ENCODE measurements around the gene ZNF799.
"Not testable (repeated sequence)": the region's sequence is repeated elsewhere in the genome, so short reads cannot be mapped to it uniquely, and the experiment has no call there.

ZNF799 gene

DNA sequence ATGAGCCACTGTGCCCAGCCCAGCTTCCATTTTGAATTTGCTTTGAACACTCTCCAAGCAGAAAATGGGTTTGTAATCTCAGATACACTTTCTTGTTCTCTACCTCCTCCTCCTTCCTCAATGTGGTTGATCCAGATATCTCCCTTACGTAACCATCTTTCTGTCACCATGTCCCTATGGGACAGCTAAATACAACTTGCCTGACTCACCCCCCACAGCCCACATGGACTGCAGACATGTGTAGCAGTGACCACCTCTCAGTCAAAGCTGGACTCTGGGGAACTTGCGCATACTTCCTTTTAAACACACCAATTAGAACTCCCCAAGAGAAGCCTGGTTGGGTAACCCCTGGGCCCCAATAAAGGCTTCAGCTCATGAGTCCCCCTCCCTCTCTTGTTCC lies 10.8 kb upstream of the ZNF799 start:
- Histone ChIP-seq H3K4me1 (no peaks in the 10 kb centered on the region), H4K20me1 (no peaks in the 10 kb centered on the region), H3K9me3 (peaks cover 58% of the 10 kb centered on the region), H3K4me3 (no peak overlapping the region), H3K27me3 (no peaks in the 10 kb centered on the region), H3K36me3 (peaks cover 20% of the 10 kb centered on the region), H3K4me2 (no peak overlapping the region), H3K9ac (no peak overlapping the region), H3K27ac (no peak overlapping the region)
- no peak for TF ChIP-seq Cebpa-rat (IDR thresholded peaks at IDR 0.05)

DNA sequence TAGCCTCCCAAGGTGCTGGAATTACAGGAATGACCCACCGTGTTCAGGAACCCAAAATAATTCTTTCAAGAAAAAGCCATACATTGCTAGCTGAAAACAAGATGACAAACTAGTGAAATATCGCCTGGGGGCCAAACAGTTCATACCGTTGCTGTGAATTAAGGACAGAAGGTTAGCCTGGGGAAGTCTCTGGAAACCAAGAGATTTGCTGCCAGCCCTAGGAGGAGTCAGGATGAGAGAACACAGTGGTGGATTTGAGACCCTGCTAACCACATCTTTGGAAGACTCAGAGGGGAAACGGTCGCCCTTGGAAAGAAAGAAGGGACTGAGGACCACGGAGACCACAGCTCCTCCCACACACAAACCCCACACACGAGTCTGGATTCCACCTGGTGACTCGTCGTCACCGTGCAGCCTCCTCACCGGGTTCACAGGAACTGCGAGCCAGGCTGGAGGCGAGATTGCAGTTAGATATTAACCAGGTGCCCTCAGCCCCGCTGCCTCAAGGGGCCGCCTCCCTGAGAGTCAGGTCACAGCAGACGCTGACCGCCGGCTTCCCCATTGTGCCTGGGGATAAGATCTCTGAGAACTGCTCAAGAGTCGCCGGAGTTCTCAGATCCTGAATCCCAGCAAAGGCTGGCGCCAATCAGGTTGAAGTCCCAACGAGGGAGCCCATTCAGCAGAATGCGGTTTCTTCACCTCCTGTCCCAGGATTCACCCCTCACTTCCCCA lies 1.0 kb downstream of the ZNF799 start:
- Histone ChIP-seq H3K9ac (peak overlapping the region; percentile 77), H3K4me1 (peaks cover 18% of the 10 kb centered on the region), H4K20me1 (peaks cover 13% of the 10 kb centered on the region), H3K4me2 (peak overlapping the region; percentile 91), H3K4me3 (peak overlapping the region; percentile 79), H3K27ac (peak overlapping the region; percentile 72), H3K9me3 (peaks cover 34% of the 10 kb centered on the region)
- not testable (repeated sequence) for H3K27me3 ChIP-seq, H3K36me3 ChIP-seq

DNA sequence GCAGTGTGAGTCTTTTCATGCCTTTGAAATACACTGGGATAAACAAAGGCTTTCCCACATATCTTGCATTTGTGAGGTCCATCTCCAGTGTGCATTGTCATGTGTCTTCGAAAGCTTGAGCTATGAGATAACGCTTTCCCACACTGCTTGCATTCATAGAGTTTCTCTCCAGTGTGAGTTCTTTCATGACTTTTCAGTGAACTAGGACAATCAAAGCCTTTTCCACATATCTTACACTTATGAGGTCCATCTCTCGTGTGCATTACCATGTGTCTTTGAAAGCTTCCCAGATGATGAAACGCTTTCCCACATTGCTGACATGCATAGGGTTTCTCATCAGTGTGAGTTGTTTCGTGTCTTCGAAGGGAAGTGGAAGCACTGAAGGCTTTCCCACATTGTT lies 9.9 kb downstream of the ZNF799 start:
- not testable (repeated sequence) for H3K4me1 ChIP-seq, H3K27me3 ChIP-seq, H3K4me3 ChIP-seq, H3K4me2 ChIP-seq, H4K20me1 ChIP-seq, H3K9ac ChIP-seq, H3K27ac ChIP-seq
- peaks cover 73% of the 10 kb centered on the region for H3K9me3 ChIP-seq
- H3K36me3 ChIP-seq = peaks cover 45% of the 10 kb centered on the region

DNA sequence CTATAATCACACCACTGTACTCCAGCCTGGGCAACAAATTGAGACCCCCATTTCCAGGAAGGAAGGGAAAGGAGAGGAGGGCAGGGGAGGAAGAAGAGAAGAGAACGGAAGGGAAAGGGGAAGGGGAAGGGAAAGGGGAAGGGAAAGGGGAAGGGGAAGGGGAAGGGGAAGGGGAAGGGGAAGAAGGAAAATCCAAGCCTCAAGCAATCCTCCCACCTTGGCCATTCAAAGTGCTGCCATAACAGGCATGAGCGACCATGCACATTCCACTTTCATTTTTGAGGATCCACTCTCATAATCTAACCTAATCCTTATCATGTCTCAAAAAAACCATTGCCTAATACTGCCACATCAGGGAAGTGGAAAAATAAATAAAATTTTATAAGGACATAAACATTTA lies 14.7 kb downstream of the ZNF799 start:
- H3K9ac ChIP-seq, H3K4me3 ChIP-seq: not testable (repeated sequence)

DNA sequence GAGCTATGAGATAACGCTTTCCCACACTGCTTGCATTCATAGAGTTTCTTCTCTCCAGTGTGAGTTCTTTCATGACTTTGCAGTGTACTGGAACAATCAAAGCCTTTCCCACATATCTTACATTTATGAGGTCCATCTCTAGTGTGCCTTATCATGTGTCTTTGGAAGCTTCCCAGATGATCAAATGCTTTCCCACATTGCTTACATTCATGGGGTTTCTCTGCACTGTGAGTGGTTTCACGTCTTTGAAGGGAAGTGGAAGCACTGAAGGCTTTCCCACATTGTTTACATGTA lies 20.7 kb downstream of the ZNF799 start:
- H3K36me3 ChIP-seq = peaks cover 23% of the 10 kb centered on the region; the same call in 1 of the 2 replicates
- H3K4me1 ChIP-seq = no peaks in the 10 kb centered on the region
- H3K27me3 ChIP-seq = no peaks in the 10 kb centered on the region
- no peak overlapping the region for H3K4me3 ChIP-seq
- H4K20me1 ChIP-seq = no peaks in the 10 kb centered on the region
- no peak overlapping the region for H3K4me2 ChIP-seq
- TF ChIP-seq Cebpa-rat (IDR thresholded peaks at IDR 0.05) = no peak
- no peak overlapping the region for H3K9ac ChIP-seq
- no peak overlapping the region for H3K27ac ChIP-seq
- peaks cover 92% of the 10 kb centered on the region for H3K9me3 ChIP-seq

More for the DNA sequence above, 14.7 kb downstream of the ZNF799 start:
- Histone ChIP-seq H3K9me3 (peaks cover 81% of the 10 kb centered on the region), H3K36me3 (peaks cover 42% of the 10 kb centered on the region)
- H4K20me1 ChIP-seq, H3K27me3 ChIP-seq, H3K4me1 ChIP-seq, H3K4me2 ChIP-seq, H3K27ac ChIP-seq: not testable (repeated sequence)

GRCh38 chr19:12379732-12380443 lies 21.2 kb downstream of the ZNF799 start:
- Histone ChIP-seq H3K36me3 (peaks cover 23% of the 10 kb centered on the region; the same call in 1 of the 2 replicates), H3K9me3 (peaks cover 96% of the 10 kb centered on the region), H3K4me2 (no peak overlapping the region), H3K9ac (no peak overlapping the region), H3K4me3 (no peak overlapping the region), H3K27me3 (no peaks in the 10 kb centered on the region), H3K4me1 (no peaks in the 10 kb centered on the region), H3K27ac (no peak overlapping the region), H4K20me1 (no peaks in the 10 kb centered on the region)
- no peak for TF ChIP-seq Cebpa-rat (IDR thresholded peaks at IDR 0.05)

DNA sequence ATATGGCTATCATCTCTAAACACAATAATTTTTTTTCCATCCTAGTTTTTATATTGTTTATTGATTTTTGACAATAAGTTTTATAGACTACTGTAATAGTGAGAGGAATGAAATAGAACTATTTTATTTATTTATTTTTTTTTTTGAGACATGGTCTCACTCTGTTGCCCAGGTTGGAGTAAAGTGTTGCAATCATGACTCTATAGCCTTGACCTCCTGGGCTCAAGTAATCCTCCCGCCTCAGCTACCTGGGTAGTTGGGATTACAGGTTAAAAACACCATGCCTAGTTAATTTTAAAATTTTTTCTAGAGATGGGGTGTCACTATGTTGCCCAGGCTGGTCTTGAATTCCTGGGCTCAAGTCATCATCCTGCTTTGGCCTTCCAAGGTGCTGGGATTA lies 27.0 kb downstream of the ZNF799 start:
- Histone ChIP-seq H3K27ac (no peak overlapping the region), H4K20me1 (no peaks in the 10 kb centered on the region), H3K9ac (no peak overlapping the region), H3K4me3 (no peak overlapping the region), H3K4me2 (no peak overlapping the region), H3K9me3 (peaks cover 55% of the 10 kb centered on the region), H3K4me1 (no peaks in the 10 kb centered on the region), H3K27me3 (no peaks in the 10 kb centered on the region), H3K36me3 (no peaks in the 10 kb centered on the region)
- no peak for TF ChIP-seq Cebpa-rat (IDR thresholded peaks at IDR 0.05)

DNA sequence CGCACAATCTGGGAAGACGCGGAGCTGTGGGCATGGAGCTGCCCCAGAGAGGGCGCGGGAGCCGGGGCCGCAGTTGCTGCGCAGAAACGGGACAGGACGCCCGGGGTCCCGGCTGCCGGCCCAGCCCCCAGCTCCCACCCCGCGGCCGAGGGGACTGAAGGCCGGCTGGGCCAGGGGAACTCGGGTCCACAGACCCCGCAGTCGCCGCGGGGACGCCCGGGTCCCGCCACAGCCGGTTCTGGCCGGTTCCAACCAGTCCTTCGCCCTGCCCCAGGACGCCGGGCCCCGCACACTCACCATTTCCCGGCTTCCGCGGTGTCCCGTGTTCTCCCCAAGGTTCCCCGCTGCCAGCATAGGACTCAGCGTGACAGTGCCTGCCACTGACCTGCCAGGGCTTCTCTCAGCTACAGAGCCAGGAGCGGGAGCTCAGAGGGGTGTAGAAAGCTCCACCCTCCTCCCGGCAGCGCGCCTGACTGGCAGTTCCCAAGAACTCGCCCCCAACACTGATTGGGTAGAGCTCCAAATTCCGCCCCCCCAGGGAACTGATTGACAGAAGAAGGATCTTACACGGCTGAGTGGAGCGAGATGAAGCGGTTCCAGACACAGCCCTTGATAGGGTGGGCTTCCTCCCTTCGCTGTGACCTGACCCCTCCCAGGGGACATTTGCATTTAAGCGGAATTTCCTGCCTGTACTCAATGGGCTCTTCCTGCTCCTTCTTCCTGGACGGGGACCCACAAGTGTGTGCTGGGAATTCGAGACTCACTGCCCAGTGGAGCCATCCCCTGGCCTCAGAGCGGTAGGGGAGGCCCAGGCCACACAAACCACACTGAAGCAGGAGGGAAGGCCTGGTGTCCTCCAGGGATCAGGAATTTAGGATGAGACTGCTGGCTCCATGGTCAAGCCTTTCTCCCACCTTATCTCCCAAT lies 35.6 kb downstream of the ZNF799 start, which contains the start of gene ZNF442:
Gene ZNF442 (minus strand): TSS at position 448 of the 927 bp plus-strand sequence. CDS start 2,052 bp downstream, outside the sequence.
- peaks cover 27% of the 10 kb centered on the region for H3K4me1 ChIP-seq
- H3K9me3 ChIP-seq = peaks cover 33% of the 10 kb centered on the region
- H3K27ac ChIP-seq = peak within 1 kb of the TSS; percentile 78
- no peak for TF ChIP-seq Cebpa-rat (IDR thresholded peaks at IDR 0.05)
- H3K4me2 ChIP-seq = peak within 1 kb of the TSS; percentile 92
- no peaks in the 10 kb centered on the region for H3K27me3 ChIP-seq
- peak within 1 kb of the TSS; percentile 85 for H3K4me3 ChIP-seq
- H3K36me3 ChIP-seq = no peaks in the 10 kb centered on the region
- no peaks in the 10 kb centered on the region for H4K20me1 ChIP-seq
- H3K9ac ChIP-seq = peak within 1 kb of the TSS; percentile 86

DNA sequence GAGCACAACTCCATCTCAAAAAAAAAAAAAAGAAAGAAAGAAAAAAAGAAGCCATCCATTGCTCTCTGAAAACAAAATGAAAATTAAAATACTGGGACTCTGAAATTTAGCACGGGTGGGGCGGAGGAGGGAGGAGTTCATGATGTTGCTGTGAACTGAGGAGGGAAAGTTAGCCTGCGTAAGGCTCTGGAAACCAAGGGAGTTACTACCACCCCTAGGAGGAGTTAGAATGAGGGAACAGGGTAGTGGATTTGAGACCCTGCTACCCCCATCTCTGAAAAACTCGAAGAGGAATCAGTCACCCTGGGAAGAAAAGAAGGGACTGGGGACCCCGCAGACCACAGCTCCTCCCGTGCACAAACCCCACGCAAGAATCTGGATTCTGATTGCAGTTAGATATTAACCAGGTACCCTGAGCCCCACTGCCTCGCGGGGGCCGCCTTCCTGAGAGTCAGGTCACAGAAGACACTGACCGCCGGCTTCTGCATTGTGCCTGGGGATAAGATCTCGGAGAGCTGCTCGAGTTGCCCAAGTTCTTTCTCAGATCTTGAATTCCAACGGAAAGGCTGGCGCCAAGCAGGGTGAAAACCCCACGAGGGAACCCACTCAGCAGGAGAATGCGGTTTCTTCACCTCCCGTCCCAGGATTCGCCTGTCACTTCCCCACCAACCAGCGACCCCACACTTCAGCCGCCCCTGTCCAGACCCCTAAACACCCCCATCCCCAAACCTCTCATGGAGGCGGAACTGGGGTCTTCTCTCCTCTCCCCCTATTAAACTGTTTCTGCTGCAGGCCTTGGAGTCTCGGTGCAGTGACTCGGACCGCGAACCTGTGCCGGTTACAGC lies 36.5 kb downstream of the ZNF799 start:
- Histone ChIP-seq H3K4me2 (peak overlapping the region; percentile 92), H3K9ac (peak overlapping the region; percentile 86), H3K27ac (peak overlapping the region; percentile 78), H3K4me3 (peak overlapping the region; percentile 85), H3K9me3 (peaks cover 41% of the 10 kb centered on the region), H3K4me1 (peaks cover 27% of the 10 kb centered on the region), H4K20me1 (no peaks in the 10 kb centered on the region), H3K36me3 (no peaks in the 10 kb centered on the region), H3K27me3 (no peaks in the 10 kb centered on the region)
- TF ChIP-seq Cebpa-rat (IDR thresholded peaks at IDR 0.05) = no peak

GRCh38 chr19:12362236-12362635 lies 38.8 kb downstream of the ZNF799 start:
- H3K4me2 ChIP-seq, H3K27ac ChIP-seq, H3K27me3 ChIP-seq, H3K36me3 ChIP-seq, H3K4me3 ChIP-seq, H3K9ac ChIP-seq, H4K20me1 ChIP-seq: not testable (repeated sequence)
- Histone ChIP-seq H3K9me3 (peaks cover 53% of the 10 kb centered on the region), H3K4me1 (peaks cover 27% of the 10 kb centered on the region)

Data from BLaER1 (cell line).